Breast epithelium (tissue), 4 donors: ENCODE data around the gene DDX3X. TPM values are rescaled to one million over a fixed set of nuclear protein-coding genes. Genes with fewer than 3 reads are reported as not detected.
A peak's percentile ranks its signal among the peaks of the same experiment; 100 is the strongest.
"Not testable (repeated sequence)": the region's sequence is repeated elsewhere in the genome, so short reads cannot be mapped to it uniquely, and the experiment has no call there.

ENCODE experiments used
- DNase-seq, 2 donors: peaks; one replicate each; pipeline ENCODE4 v3.0.0-alpha.2; 2019; ENCODE audit warnings: low spot score in 2 of 2
- H3K27ac ChIP-seq, 2 donors: fragments of 200-600 bp; sonication (generic) in 1 of 2; one replicate each; pipeline ENCODE4 v1.5.1; 2016 to 2019; ENCODE audit warnings: mild to moderate bottlenecking in 1 of 2
- H3K27me3 ChIP-seq, 2 donors: fragments of 200-600 bp; sonication (generic) in 1 of 2; one replicate each; pipeline versions ENCODE4 v1.5.1 to v1.6.0; 2017 to 2019; ENCODE audit warnings: control low read depth in 1 of 2, mild to moderate bottlenecking in 1 of 2
- H3K36me3 ChIP-seq: fragments of 200-600 bp; one replicate; pipeline ENCODE4 v1.5.1; 2019
- H3K4me1 ChIP-seq, 2 donors: fragments of 200-600 bp; sonication (generic); one replicate each; pipeline ENCODE4 v1.5.1; 2016 to 2019; ENCODE audit warnings: control low read depth in 1 of 2
- H3K4me3 ChIP-seq, 3 donors: fragments of 200-600 bp; sonication (generic); 1 replicate in 2 of 3; 2 replicates in 1 of 3; pipeline ENCODE4 v1.5.1; 2016 to 2019; ENCODE audit warnings: mild to moderate bottlenecking in 3 of 3, moderate library complexity in 2 of 3
- H3K9me3 ChIP-seq, 2 donors: fragments of 200-600 bp; sonication (generic) in 1 of 2; one replicate each; pipeline ENCODE4 v1.5.1; 2016 to 2019; ENCODE audit warnings: control low read depth in 1 of 2
- CTCF ChIP-seq, 3 donors: fragments of 450-650 bp; IDR thresholded peaks; one replicate each; pipeline ENCODE4 v1.5.1; 2016 to 2017; ENCODE audit warnings: antibody characterized with exemption in 3 of 3, mild to moderate bottlenecking in 3 of 3, moderate library complexity in 3 of 3
- POLR2A ChIP-seq: fragments of 450-650 bp; IDR thresholded peaks from one replicate; pipeline ENCODE4 v1.6.1; 2016; ENCODE audit warnings: antibody characterized with exemption, mild to moderate bottlenecking, moderate library complexity
- POLR2AphosphoS5 ChIP-seq, 3 donors: sonication (generic); formaldehyde crosslinking; IDR thresholded peaks; one replicate each; pipeline ENCODE4 v1.6.1; 2017; ENCODE audit warnings: antibody characterized with exemption in 3 of 3
- intact Hi-C: fragments of 100-400 bp; cut with DNase I; formaldehyde crosslinking; loops from one replicate; pipeline ENCODE4 v1.15.1; 2023; ENCODE audit warnings: low total_unique reads
- total RNA-seq, 3 donors: library from RNA; depleted of rRNA; stranded (reverse); fragments of >200 nt; gene quantifications; one replicate each; pipeline ENCODE4 v1.1.0, GENCODE V29; 2016

Gene DDX3X
- total RNA-seq: 100 to 1,000 TPM; 239 to 375 (median 248) TPM

- Histone ChIP-seq H3K27ac (peak within 1 kb of the TSS; percentile 100), H3K27me3 (no peaks in the 10 kb centered on the region), H3K4me1 (peaks cover 0 to 23% of the 10 kb centered on the region in 2 donors), H3K9me3 (no peaks in the 10 kb centered on the region), H3K4me3 (peak within 1 kb of the TSS; percentile 82 to 97 (median 92)), H3K36me3 (no peaks in the 10 kb centered on the region)
- TF ChIP-seq POLR2A (peak; percentile 99), POLR2AphosphoS5 (IDR thresholded peaks at IDR 0.05) (peak; percentile 99), CTCF (IDR thresholded peaks at IDR 0.05) (peak in 2 of 3 donors; percentile 27 to 57)
- intact Hi-C loops: no loop called here
- DNase-seq: peak; percentile 82 to 85
These were observed at the start of gene DDX3X for GRCh38 chrX:41333744-41334362. Gene DDX3X (plus strand): TSS chrX:41334162. CDS start chrX:41334253, 91 bp downstream.

DNA sequence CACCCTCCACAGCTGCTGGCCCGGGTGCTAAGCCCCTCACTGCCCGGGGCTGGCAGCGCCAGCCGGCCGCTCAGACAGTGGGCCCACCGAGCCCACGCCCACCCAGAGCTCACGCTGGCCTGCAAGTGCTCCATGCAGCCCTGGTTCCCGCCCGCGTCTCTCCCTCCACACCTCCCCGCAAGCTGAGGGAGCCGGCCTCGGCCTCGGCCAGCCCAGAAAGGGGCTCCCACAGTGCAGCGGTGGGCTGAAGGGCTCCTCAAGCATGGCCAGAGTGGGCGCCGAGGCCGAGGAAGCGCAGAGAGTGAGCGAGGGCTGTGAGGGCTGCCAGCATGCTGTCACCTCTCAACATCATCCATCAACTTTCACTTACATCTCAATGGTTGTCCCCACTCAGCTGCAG is 48.0 kb upstream of the DDX3X start:
- H3K27me3 ChIP-seq, intact Hi-C loops, H3K4me3 ChIP-seq: not testable (repeated sequence)

GRCh38 chrX:41288641-41289040 is 45.3 kb upstream of the DDX3X start:
- Histone ChIP-seq H3K36me3 (no peaks in the 10 kb centered on the region), H3K4me3 (no peak overlapping the region), H3K27ac (no peak overlapping the region), H3K9me3 (peaks cover 7 to 10% of the 10 kb centered on the region in 2 donors), H3K4me1 (no peaks in the 10 kb centered on the region), H3K27me3 (peaks cover 0 to 4% of the 10 kb centered on the region in 2 donors)
- intact Hi-C loops: no loop called here
- TF ChIP-seq POLR2AphosphoS5 (IDR thresholded peaks at IDR 0.05) (no peak), POLR2A (no peak), CTCF (IDR thresholded peaks at IDR 0.05) (no peak)
- no peak for DNase-seq

More for the DNA sequence above, 48.0 kb upstream of the DDX3X start:
- H3K9me3 ChIP-seq, H3K4me1 ChIP-seq, H3K27ac ChIP-seq, H3K36me3 ChIP-seq, DNase-seq: not testable (repeated sequence)

DNA sequence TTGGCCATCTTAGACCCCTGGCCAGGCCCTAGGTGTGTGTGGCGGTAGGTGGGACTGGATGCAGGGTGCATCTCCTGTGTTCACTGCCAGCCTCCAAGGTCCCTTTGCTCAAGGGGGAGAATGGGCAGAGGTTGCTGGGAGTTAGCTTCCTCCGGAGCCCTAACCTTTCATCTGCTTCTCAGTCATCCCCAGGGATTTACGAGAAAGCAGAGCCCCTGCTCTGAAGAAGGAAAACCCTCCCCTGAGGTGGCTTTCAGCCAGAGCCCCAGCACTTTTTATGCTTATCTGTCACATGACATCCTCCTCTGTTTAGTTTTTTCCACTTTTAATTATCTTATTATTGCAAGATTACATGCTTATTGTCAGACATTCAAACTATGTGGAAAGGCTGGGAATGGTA is 44.9 kb upstream of the DDX3X start:
- no peak overlapping the region for H3K27ac ChIP-seq
- no peak for TF ChIP-seq POLR2A
- no peak for TF ChIP-seq CTCF (IDR thresholded peaks at IDR 0.05)
- no peak for TF ChIP-seq POLR2AphosphoS5 (IDR thresholded peaks at IDR 0.05)
- H3K27me3 ChIP-seq: peaks cover 0 to 4% of the 10 kb centered on the region in 2 donors
- no peak for DNase-seq
- no peak overlapping the region for H3K4me3 ChIP-seq
- no peaks in the 10 kb centered on the region for H3K36me3 ChIP-seq
- H3K4me1 ChIP-seq: no peaks in the 10 kb centered on the region
- intact Hi-C loops: no loop called here
- peaks cover 7 to 10% of the 10 kb centered on the region in 2 donors for H3K9me3 ChIP-seq

DNA sequence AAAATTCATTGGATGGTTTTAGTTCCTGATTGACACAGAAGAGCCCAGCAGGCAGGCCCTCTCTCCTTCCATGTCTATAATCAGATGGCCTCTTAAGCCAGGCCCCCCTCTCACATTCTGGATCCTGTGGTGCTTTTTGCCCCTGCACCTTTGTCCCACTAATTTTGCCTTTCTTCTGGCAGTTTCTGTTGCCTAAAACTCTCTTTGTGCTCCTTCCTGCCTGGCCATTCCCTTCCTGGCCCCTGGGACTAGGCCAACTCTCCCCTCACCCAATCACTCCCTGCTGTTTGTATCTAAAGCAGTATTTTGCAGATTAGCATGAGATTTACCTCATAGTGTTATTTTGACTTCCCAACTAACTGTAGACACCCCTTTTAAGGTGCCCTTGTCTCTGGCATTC is 42.7 kb upstream of the DDX3X start:
- H3K4me3 ChIP-seq: no peak overlapping the region
- intact Hi-C loops: no loop called here
- no peaks in the 10 kb centered on the region for H3K4me1 ChIP-seq
- peaks cover 7 to 10% of the 10 kb centered on the region in 2 donors for H3K9me3 ChIP-seq
- TF ChIP-seq POLR2AphosphoS5 (IDR thresholded peaks at IDR 0.05) (no peak), POLR2A (no peak), CTCF (IDR thresholded peaks at IDR 0.05) (no peak)
- DNase-seq: no peak
- H3K27me3 ChIP-seq: peaks cover 0 to 4% of the 10 kb centered on the region in 2 donors
- no peaks in the 10 kb centered on the region for H3K36me3 ChIP-seq
- no peak overlapping the region for H3K27ac ChIP-seq
